K562 (cell line): ENCODE measurements around the gene FOXL2NB. TPM values are rescaled to one million over a fixed set of nuclear protein-coding genes. Genes with fewer than 3 reads are reported as not detected.

ENCODE experiments used
- AFF4 ChIP-seq: sonication (generic); formaldehyde crosslinking; IDR thresholded peaks from 2 replicates; pipeline ENCODE4 v1.8.0; 2023; ENCODE audit warnings: mild to moderate bottlenecking, missing genetic modification reagents
- BMI1 ChIP-seq: fragments of 150-350 bp; IDR thresholded peaks from 2 replicates; pipeline ENCODE4 v1.6.1; 2014; ENCODE audit warnings: low read length
- CTCF ChIP-seq, 3 experiments: IDR thresholded peaks in 2 of 3; conservative IDR thresholded peaks in 1 of 3; 2 replicates each; pipeline ENCODE4 v1.5.1; 2011 to 2012; ENCODE audit warnings: low read length in 3 of 3, mild to moderate bottlenecking in 3 of 3, control low read depth in 2 of 3, improper control_type of control experiment in 1 of 3, inconsistent platforms in 1 of 3, low read depth in 1 of 3, mixed read lengths in 1 of 3, moderate library complexity in 1 of 3; ENCODE audit not compliant: insufficient read depth in 2 of 3
- HDAC3 ChIP-seq: fragments of 450-650 bp; IDR thresholded peaks from 2 replicates; pipeline ENCODE4 v1.6.1; 2018; ENCODE audit warnings: borderline replicate concordance, mild to moderate bottlenecking, moderate library complexity; ENCODE audit not compliant: partially characterized antibody
- HMG20B ChIP-seq: fragments of 250-450 bp; sonication (Bioruptor Pico); IDR thresholded peaks from 2 replicates; pipeline ENCODE4 v1.5.0; 2021; ENCODE audit warnings: mild to moderate bottlenecking
- HSF4 ChIP-seq: fragments of 250-450 bp; sonication (Bioruptor Pico); IDR thresholded peaks from 2 replicates; pipeline ENCODE4 v2.1.2; 2022; ENCODE audit warnings: mild to moderate bottlenecking, moderate library complexity, borderline replicate concordance
- KAT7 ChIP-seq: sonication (generic); formaldehyde crosslinking; IDR thresholded peaks from 2 replicates; pipeline ENCODE4 v1.8.0; 2022; ENCODE audit warnings: missing genetic modification reagents, mild to moderate bottlenecking, borderline replicate concordance
- KLF13 ChIP-seq: fragments of 450-650 bp; IDR thresholded peaks from 2 replicates; pipeline ENCODE4 v1.6.1; 2016; ENCODE audit warnings: missing genetic modification characterization, low read depth, mild to moderate bottlenecking, missing compliant biosample characterization, moderate library complexity, borderline replicate concordance
- LARP7 ChIP-seq: fragments of 450-650 bp; IDR thresholded peaks from 2 replicates; pipeline ENCODE4 v1.6.1; 2016
- MBD2 ChIP-seq: sonication (generic); IDR thresholded peaks from 2 replicates; pipeline ENCODE4 v1.6.1; 2016; ENCODE audit warnings: low read depth, borderline replicate concordance
- TFAP4 ChIP-seq: sonication (generic); formaldehyde crosslinking; IDR thresholded peaks from 2 replicates; pipeline ENCODE4 v1.8.0; 2022; ENCODE audit warnings: missing genetic modification reagents, mild to moderate bottlenecking, moderate library complexity, borderline replicate concordance
- ZBTB26 ChIP-seq: fragments of 450-650 bp; formaldehyde crosslinking; IDR thresholded peaks from 2 replicates; pipeline ENCODE4 v1.4.0; 2022; ENCODE audit warnings: missing genetic modification characterization
- ZBTB8A ChIP-seq: fragments of 450-650 bp; IDR thresholded peaks from 2 replicates; pipeline ENCODE4 v1.6.1; 2018; ENCODE audit warnings: mild to moderate bottlenecking, moderate library complexity; ENCODE audit not compliant: partially characterized antibody
- ZNF263 ChIP-seq: sonication (generic); formaldehyde crosslinking; IDR thresholded peaks from 2 replicates; pipeline ENCODE4 v1.8.0; 2022; ENCODE audit warnings: mild to moderate bottlenecking, missing genetic modification reagents, borderline replicate concordance
- ZNF518B ChIP-seq: fragments of 250-450 bp; sonication (Bioruptor Pico); IDR thresholded peaks from 2 replicates; pipeline ENCODE4 v1.5.0; 2021; ENCODE audit warnings: mild to moderate bottlenecking, moderate library complexity
- polyA plus RNA-seq, 8 experiments: library from polyadenylated mRNA; depleted of rRNA in 4 of 8; stranded (reverse) in 5 of 8; unstranded in 3 of 8; fragments of >200 nt; fragmentation: Nextera tagmentation in 2 of 8; fragmentation: Illumina TruSeq in 1 of 8; extraction: Ambion mirVana in 2 of 8; extraction: Trizol in 1 of 8; gene quantifications; 2 replicates each; pipeline versions ENCODE4 v1.2.1 to v1.2.3, GENCODE V29; 2011 to 2014; ENCODE audit warnings: inconsistent platforms in 1 of 8, missing spikeins in 1 of 8
- total RNA-seq, 7 experiments: library from RNA; depleted of rRNA in 6 of 7; stranded (reverse); fragments of >200 nt in 6 of 7; fragmentation: Illumina TruSeq in 2 of 7; extraction: Trizol in 2 of 7; gene quantifications; 2 replicates each; pipeline versions ENCODE4 v1.2.1 to v1.2.3, GENCODE V29; 2011 to 2021; ENCODE audit warnings: low replicate concordance in 1 of 7

Gene FOXL2NB
- total and polyA plus RNA-seq, 9 of the 15 experiments (the other 6 are each of a cell fraction or from before 2014, with no cell fraction given) = 0.71 to 17.4 (median 9.0) TPM

GRCh38 chr3:138941259-138941885, 5.6 kb upstream of the FOXL2NB start (continued):
- no peak for TF ChIP-seq ZNF518B (CRISPR knock-in tag)
- TF ChIP-seq TFAP4 = no peak; the same call in 1 of the 2 replicates
- TF ChIP-seq LARP7 = no peak
- TF ChIP-seq ZBTB8A = no peak
- TF ChIP-seq MBD2 = no peak
- TF ChIP-seq HSF4 (CRISPR knock-in tag) = no peak
- no peak for TF ChIP-seq HDAC3
- no peak for TF ChIP-seq ZNF263 (CRISPR knock-in tag)
- TF ChIP-seq KAT7 = no peak
- TF ChIP-seq HMG20B (CRISPR knock-in tag) = no peak
- no peak for TF ChIP-seq BMI1
- TF ChIP-seq KLF13 (tag) = no peak
- peak; percentile 81 to 90 (median 88) for TF ChIP-seq CTCF (IDR thresholded peaks at IDR 0.05 in 2 of 3, conservative IDR thresholded peaks at IDR 0.05 in 1 of 3; ENCODE audit: insufficient read depth in 2 of 3, low read depth in 1 of 3, low read length in 3 of 3)
- TF ChIP-seq ZBTB26 (CRISPR knock-in tag) = no peak
- no peak for TF ChIP-seq AFF4
